HUES6 (cell line): ENCODE data around the gene IMPG2.

ENCODE experiments used
- H3K27ac ChIP-seq: 2 replicates; pipeline ENCODE4 v1.7.0; 2013; ENCODE audit warnings: low read depth, mild to moderate bottlenecking, low read length, inconsistent platforms
- H3K27me3 ChIP-seq: 2 replicates; pipeline ENCODE4 v1.6.1; 2013; ENCODE audit warnings: low read length; ENCODE audit not compliant: control insufficient read depth, insufficient read depth
- H3K36me3 ChIP-seq: 2 replicates; pipeline ENCODE4 v1.6.1; 2013; ENCODE audit warnings: low read length; ENCODE audit not compliant: control insufficient read depth, insufficient read depth
- H3K4me1 ChIP-seq: 2 replicates; pipeline ENCODE4 v1.6.1; 2013; ENCODE audit warnings: low read length; ENCODE audit not compliant: control insufficient read depth, insufficient read depth
- H3K4me3 ChIP-seq: 2 replicates; pipeline ENCODE4 v1.5.1; 2013; ENCODE audit warnings: low read depth, low read length
- H3K9ac ChIP-seq: one replicate; pipeline ENCODE4 v1.6.1; 2013; ENCODE audit warnings: mild to moderate bottlenecking, low read length
- H3K9me3 ChIP-seq: 2 replicates; pipeline ENCODE4 v1.6.1; 2013; ENCODE audit warnings: low read depth, low read length; ENCODE audit not compliant: control insufficient read depth, insufficient read depth

Gene IMPG2

DNA sequence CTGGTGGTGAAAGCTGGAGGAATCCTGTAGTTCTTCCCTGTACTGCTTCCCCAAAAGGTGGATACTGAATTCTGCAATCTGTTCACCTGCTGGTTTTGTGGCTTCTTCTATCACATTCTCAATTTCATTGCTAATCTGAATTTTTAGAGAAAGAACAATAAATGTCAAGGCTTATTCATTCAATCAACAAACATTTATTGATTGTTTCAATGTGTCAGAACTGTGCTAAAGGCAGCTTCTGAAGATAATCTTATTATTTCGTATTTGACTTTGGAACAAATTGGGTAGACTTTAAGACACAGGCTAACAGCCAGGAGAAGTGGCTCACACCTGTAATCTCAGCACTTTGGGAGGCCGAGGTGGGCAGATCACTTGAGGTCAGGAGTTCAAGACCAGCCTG is 46.8 kb downstream of the IMPG2 start:
- Histone ChIP-seq H3K4me1 (no peaks in the 10 kb centered on the region), H3K27ac (no peak overlapping the region), H3K27me3 (peaks cover 72% of the 10 kb centered on the region), H3K9ac (no peak overlapping the region), H3K36me3 (no peaks in the 10 kb centered on the region), H3K9me3 (no peaks in the 10 kb centered on the region), H3K4me3 (no peak overlapping the region)

DNA sequence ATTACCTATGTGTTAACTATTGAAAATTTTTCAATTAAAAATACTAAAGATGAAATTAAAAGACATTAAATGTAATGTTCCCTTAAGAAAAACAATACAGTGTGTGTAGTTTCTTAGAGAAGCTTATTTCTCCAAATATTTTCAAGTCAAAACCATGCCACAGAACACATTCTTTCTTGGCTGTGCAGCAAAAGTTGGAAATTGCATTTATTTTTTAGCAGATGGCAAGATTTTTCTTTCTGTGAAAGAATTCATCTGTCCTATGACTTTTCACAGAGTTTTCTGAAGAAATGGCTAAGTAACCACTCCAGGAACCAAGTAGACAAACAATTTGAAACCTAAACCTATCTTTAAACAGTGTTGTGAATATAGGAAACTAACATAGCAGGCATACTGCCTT is 47.2 kb downstream of the IMPG2 start:
- no peak overlapping the region for H3K4me3 ChIP-seq
- H3K27ac ChIP-seq, result no peak overlapping the region
- H3K27me3 ChIP-seq, result peaks cover 75% of the 10 kb centered on the region
- H3K4me1 ChIP-seq, result no peaks in the 10 kb centered on the region
- no peaks in the 10 kb centered on the region for H3K36me3 ChIP-seq
- no peak overlapping the region for H3K9ac ChIP-seq
- no peaks in the 10 kb centered on the region for H3K9me3 ChIP-seq

- no peaks in the 10 kb centered on the region for H3K36me3 ChIP-seq
- no peak overlapping the region for H3K4me3 ChIP-seq
- no peaks in the 10 kb centered on the region for H3K4me1 ChIP-seq
- H3K9ac ChIP-seq, result no peak overlapping the region
- no peak overlapping the region for H3K27ac ChIP-seq
- H3K27me3 ChIP-seq, result peaks cover 77% of the 10 kb centered on the region
- H3K9me3 ChIP-seq, result no peaks in the 10 kb centered on the region
Observed at GRCh38 chr3:101271728-101272127, 48.6 kb downstream of the IMPG2 start.

- Histone ChIP-seq H3K36me3 (no peaks in the 10 kb centered on the region), H3K4me3 (no peak overlapping the region), H3K9ac (no peak overlapping the region), H3K27ac (no peak overlapping the region), H3K9me3 (no peaks in the 10 kb centered on the region), H3K27me3 (peaks cover 67% of the 10 kb centered on the region), H3K4me1 (no peaks in the 10 kb centered on the region)
Observed at GRCh38 chr3:101270149-101270548, 50.2 kb downstream of the IMPG2 start.

GRCh38 chr3:101268971-101269671 is 51.3 kb downstream of the IMPG2 start:
- Histone ChIP-seq H3K27ac (no peak overlapping the region), H3K36me3 (no peaks in the 10 kb centered on the region), H3K27me3 (peaks cover 56% of the 10 kb centered on the region), H3K9me3 (no peaks in the 10 kb centered on the region), H3K4me1 (no peaks in the 10 kb centered on the region), H3K4me3 (no peak overlapping the region), H3K9ac (no peak overlapping the region)

DNA sequence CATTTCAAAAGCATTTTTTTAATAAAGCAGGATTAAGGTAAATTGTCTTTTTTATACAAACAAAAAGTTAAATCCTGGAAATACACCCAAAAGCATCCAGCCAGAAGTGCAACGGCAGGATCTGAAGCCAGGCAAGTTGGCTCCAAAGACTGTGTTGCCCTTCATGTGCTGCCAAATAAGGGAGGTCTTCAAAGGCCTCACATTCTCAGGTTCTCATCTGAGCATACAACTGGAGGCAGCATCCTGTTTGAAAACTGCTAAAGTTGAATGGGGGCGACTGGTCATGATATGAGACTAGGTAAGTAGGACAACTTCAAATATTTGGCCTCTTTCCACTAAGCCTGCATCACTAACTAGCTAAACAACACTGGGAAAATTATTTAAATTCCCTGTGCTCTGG is 52.2 kb downstream of the IMPG2 start:
- H3K36me3 ChIP-seq, result no peaks in the 10 kb centered on the region
- no peaks in the 10 kb centered on the region for H3K4me1 ChIP-seq
- no peak overlapping the region for H3K27ac ChIP-seq
- H3K4me3 ChIP-seq, result no peak overlapping the region
- no peak overlapping the region for H3K9ac ChIP-seq
- no peaks in the 10 kb centered on the region for H3K9me3 ChIP-seq
- peaks cover 47% of the 10 kb centered on the region for H3K27me3 ChIP-seq

GRCh38 chr3:101266566-101266965 is 53.8 kb downstream of the IMPG2 start:
- Histone ChIP-seq H3K27me3 (peaks cover 31% of the 10 kb centered on the region), H3K9me3 (no peaks in the 10 kb centered on the region), H3K4me3 (no peak overlapping the region), H3K36me3 (no peaks in the 10 kb centered on the region), H3K27ac (no peak overlapping the region), H3K9ac (no peak overlapping the region), H3K4me1 (no peaks in the 10 kb centered on the region)

- no peak overlapping the region for H3K9ac ChIP-seq
- H3K36me3 ChIP-seq, result no peaks in the 10 kb centered on the region
- H3K9me3 ChIP-seq, result no peaks in the 10 kb centered on the region
- peaks cover 26% of the 10 kb centered on the region for H3K27me3 ChIP-seq
- H3K27ac ChIP-seq, result no peak overlapping the region
- H3K4me3 ChIP-seq, result no peak overlapping the region
- H3K4me1 ChIP-seq, result no peaks in the 10 kb centered on the region
Observed at GRCh38 chr3:101266071-101266470, 54.3 kb downstream of the IMPG2 start.

DNA sequence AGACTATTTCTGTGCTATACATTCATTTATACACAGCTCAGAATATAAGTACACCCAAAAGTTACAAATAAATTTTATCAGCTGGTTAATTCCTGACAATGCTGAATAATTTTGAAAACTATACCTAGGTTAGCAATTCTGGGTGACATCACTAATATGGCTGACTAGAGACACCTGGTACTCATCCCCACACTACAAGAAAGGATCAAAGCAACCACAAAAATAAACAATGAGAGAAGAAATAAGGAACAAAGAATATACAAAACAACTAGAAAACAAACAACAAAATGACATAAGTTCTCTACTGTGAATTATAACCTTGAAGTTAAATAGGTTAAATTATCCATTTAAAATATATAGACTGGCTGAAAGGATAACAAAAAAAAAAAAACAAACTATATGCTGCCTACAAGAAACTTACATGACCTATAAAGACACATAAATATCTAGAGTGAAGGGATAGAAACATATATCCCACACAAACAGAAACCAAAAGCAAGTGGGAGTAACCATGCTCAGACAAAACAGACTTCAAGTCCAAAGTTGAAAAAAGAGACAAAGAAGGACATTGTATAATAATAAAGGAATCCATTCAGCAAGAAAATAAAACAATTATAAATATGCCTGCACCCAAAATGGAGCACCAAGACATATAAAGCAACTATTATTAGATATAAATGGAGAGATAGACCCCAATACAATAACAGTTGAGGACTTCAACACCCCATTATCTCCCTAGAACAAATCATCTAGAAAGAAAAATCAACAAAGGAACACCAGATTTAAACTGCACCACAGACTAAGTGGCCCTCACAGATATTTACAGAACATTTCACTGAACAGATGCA is 57.8 kb downstream of the IMPG2 start:
- Histone ChIP-seq H3K36me3 (no peaks in the 10 kb centered on the region), H3K27ac (no peak overlapping the region), H3K4me3 (no peak overlapping the region), H3K9me3 (no peaks in the 10 kb centered on the region), H3K9ac (no peak overlapping the region), H3K4me1 (no peaks in the 10 kb centered on the region; the same call in 1 of the 2 replicates), H3K27me3 (no peaks in the 10 kb centered on the region; the same call in 1 of the 2 replicates)

- no peak overlapping the region for H3K27ac ChIP-seq
- H3K36me3 ChIP-seq, result no peaks in the 10 kb centered on the region
- peaks cover 3% of the 10 kb centered on the region; the same call in 1 of the 2 replicates for H3K27me3 ChIP-seq
- H3K9ac ChIP-seq, result no peak overlapping the region
- no peaks in the 10 kb centered on the region; the same call in 1 of the 2 replicates for H3K4me1 ChIP-seq
- no peak overlapping the region for H3K4me3 ChIP-seq
- no peaks in the 10 kb centered on the region for H3K9me3 ChIP-seq
Observed at GRCh38 chr3:101261506-101261905, 58.9 kb downstream of the IMPG2 start.
